ENCODE data around the gene SH2B2.
A peak's percentile ranks its signal among the peaks of the same experiment; 100 is the strongest.

Gene SH2B2

DNA sequence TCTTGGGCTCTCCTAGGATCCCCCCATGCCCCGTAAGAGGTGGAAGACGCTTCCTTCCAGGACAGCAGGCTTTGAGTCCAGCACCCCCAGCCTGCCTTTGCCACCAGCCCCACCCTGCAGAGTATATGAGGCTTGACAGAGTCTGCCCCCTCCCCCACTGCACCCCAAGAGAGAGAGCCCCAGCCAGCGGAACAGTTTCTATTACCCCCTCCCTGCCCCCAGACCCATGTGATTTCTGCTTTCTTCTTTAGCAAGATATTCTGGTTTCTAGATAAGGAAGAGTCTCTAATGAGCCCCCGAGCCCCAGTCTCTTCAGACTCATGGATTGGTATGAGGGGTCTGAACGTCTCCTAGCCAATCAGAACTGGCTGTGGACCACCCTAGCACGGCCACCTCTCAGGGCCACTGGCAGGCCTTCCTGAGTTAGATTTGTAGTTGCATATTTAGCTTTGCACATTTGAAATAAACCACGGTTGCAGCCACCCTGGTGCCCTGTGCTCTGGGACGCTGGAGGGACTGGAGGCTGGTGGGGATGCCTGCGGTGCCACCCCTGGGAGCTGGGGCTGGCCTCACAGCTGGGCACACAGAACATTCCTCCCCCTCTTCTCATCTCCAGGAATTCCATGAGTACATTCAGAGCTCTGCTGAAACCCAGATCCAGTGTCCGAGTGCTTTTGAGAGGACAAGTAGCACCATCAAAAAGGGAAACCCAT is 3.0 kb upstream of the SH2B2 start:
- no peak for TF ChIP-seq CTCF (conservative IDR thresholded peaks at IDR 0.05)
- no peak overlapping the region for H3K27ac ChIP-seq

GRCh38 chr7:102284399-102284798 is 2.3 kb upstream of the SH2B2 start:
- no peak for TF ChIP-seq CTCF (conservative IDR thresholded peaks at IDR 0.05)
- H3K27ac ChIP-seq, result no peak overlapping the region

- no peak overlapping the region for H3K27ac ChIP-seq
- TF ChIP-seq CTCF (conservative IDR thresholded peaks at IDR 0.05), result no peak
These were observed 1.7 kb upstream of the SH2B2 start for GRCh38 chr7:102284891-102285539.

- no peak for TF ChIP-seq CTCF (conservative IDR thresholded peaks at IDR 0.05)
- H3K27ac ChIP-seq, result peak overlapping the region; percentile 80
These were observed 980 bp upstream of the SH2B2 start for GRCh38 chr7:102285540-102286236.

DNA sequence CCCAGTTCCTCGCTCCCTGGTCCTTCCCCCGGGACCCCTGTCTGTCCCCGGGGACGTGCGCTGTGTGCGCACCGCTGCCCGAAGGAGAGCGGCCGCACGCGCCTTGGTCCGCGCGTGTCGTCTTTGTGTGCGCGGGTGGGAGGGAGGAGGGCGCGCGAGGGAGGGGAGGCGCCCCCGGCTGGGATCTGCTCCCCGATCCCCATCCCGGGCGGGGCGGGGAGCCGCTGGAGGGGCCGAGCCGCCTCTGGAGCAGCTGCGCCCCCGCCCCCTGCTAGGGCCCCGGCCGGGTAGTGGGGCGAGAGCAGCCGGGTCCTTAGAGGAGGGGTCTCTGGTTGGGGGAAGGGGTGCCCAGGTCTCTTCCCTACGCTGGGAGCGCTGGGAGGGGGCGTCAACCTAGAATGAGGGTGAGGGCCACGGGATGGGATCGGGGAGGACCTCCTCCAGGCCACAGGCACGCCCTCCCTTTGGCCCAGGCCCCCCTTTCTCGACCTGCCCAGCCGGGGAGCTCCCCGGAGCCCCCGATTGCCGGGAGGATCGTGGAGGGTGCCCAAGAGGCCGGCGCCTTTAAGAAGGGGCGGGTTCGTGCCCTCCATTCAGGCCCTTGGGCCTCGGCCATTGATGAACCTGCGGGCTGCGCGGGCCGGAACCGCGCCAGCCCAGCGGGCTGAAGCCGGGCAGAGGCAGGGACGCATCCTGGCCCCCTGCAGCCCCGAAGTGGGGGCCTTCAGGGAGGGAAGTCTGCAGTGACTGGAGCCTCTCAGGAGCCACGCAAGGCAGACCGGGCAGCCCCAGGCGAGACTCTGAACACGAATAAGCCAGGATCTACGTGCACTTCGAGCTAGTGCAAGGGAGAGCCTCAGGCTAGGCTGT is 678 bp downstream of the SH2B2 start:
- peak overlapping the region; percentile 80 for H3K27ac ChIP-seq
- TF ChIP-seq CTCF (conservative IDR thresholded peaks at IDR 0.05), result no peak

- TF ChIP-seq CTCF (conservative IDR thresholded peaks at IDR 0.05), result no peak
- peak overlapping the region; percentile 80 for H3K27ac ChIP-seq
These were observed 1.3 kb downstream of the SH2B2 start for GRCh38 chr7:102287981-102288278.

Data from VCaP (cell line).